ENCODE data around the gene CDH5. TPM values are rescaled to one million over a fixed set of nuclear protein-coding genes. Genes with fewer than 3 reads are reported as not detected.

The CDH5 gene
- total and polyA plus RNA-seq, 2 of the 8 experiments (the other 6 are each of a cell fraction or from before 2014, with no cell fraction given), result 0.32 TPM

- H3K9ac ChIP-seq (replicated peaks in 1 of 4; ENCODE audit: extremely low read depth in 1 of 4, low read depth in 3 of 4, low read length in 3 of 4), result no peak overlapping the region
- H2AK5ac ChIP-seq (ENCODE audit: low read depth, low read length), result no peak overlapping the region
- no peak overlapping the region for H2BK120ac ChIP-seq (replicated peaks; ENCODE audit: low read depth, low read length)
- H3K56ac ChIP-seq (replicated peaks; ENCODE audit: insufficient read length, low read depth, low read length), result no peak overlapping the region
- H3K18ac ChIP-seq (ENCODE audit: extremely low read depth, low read length), result no peak overlapping the region
- no peak overlapping the region for H4K8ac ChIP-seq (ENCODE audit: extremely low read depth, insufficient read depth, low read length)
- no peak overlapping the region for H2AFZ ChIP-seq (ENCODE audit: low read length)
- no peak overlapping the region for H3K14ac ChIP-seq (ENCODE audit: insufficient read length)
- H4K20me1 ChIP-seq (replicated peaks in 1 of 2; ENCODE audit: control insufficient read depth in 1 of 2, insufficient read depth in 2 of 2, low read length in 2 of 2), result no peaks in the 10 kb centered on the region
- H3K4me3 ChIP-seq (ENCODE audit: extremely low read depth in 1 of 4, insufficient read depth in 2 of 4, low read depth in 3 of 4, low read length in 4 of 4), result no peak overlapping the region
- POLR2A ChIA-PET (ENCODE audit: partially characterized antibody), result interaction anchor here (1.0 kb wide), 1 partner anchor 30 kb away, joined by 4 read pairs; no protein-coding TSS in a partner anchor
- peaks cover 0 to 5% (median 1%) of the 10 kb centered on the region in 4 experiments; a peak in 2 of 7 replicates for H3K4me1 ChIP-seq (replicated peaks in 1 of 4; ENCODE audit: control insufficient read depth in 3 of 4, insufficient read depth in 4 of 4, low read length in 3 of 4)
- H2BK15ac ChIP-seq (ENCODE audit: low read length), result no peak overlapping the region; the same call in 1 of the 2 replicates
- H3K79me2 ChIP-seq (ENCODE audit: control insufficient read depth in 1 of 2, insufficient read depth in 2 of 2, low read length in 2 of 2), result no peaks in the 10 kb centered on the region
- H3K27me3 ChIP-seq (replicated peaks in 1 of 4; ENCODE audit: control insufficient read depth in 3 of 4, extremely low read depth in 1 of 4, insufficient read depth in 3 of 4, low read length in 3 of 4), result no peaks in the 10 kb centered on the region; a peak in 1 of 7 replicates
- no peak overlapping the region for H4K91ac ChIP-seq (replicated peaks; ENCODE audit: insufficient read length, low read length)
- TF ChIP-seq HDAC6 (IDR thresholded peaks at IDR 0.05; ENCODE audit: low read depth, low read length) (no peak), POU5F1 (IDR thresholded peaks at IDR 0.05; ENCODE audit: low read depth, low read length) (no peak), E2F6 (IDR thresholded peaks at IDR 0.05) (no peak), SUZ12 (IDR thresholded peaks at IDR 0.05; ENCODE audit: low read length) (no peak)
- no peak overlapping the region for H3K4me2 ChIP-seq (ENCODE audit: insufficient read depth in 1 of 2, low read depth in 2 of 2, low read length in 2 of 2)
- no peak overlapping the region for H2BK20ac ChIP-seq (ENCODE audit: low read length)
- no peaks in the 10 kb centered on the region; the same call in 1 of the 2 replicates for H3K79me1 ChIP-seq (ENCODE audit: low read depth, low read length)
- no peaks in the 10 kb centered on the region for H3K23me2 ChIP-seq (ENCODE audit: low read depth, low read length)
- CTCF ChIA-PET (ENCODE audit: partially characterized antibody), result interaction anchor here (0.9 to 1.7 kb wide), 4 partner anchors 14 to 73 kb away, joined by 3 to 4 read pairs (median 3); no protein-coding TSS in a partner anchor
- no peaks in the 10 kb centered on the region for H3K9me3 ChIP-seq (ENCODE audit: insufficient read depth in 2 of 2, low read depth in 1 of 2, low read length in 1 of 2)
- no peak for FAIRE-seq
- no peaks in the 10 kb centered on the region for H3K36me3 ChIP-seq (ENCODE audit: control insufficient read depth in 2 of 4, insufficient read depth in 4 of 4, low read length in 3 of 4)
- no peak overlapping the region for H3K4ac ChIP-seq (replicated peaks; ENCODE audit: insufficient read length, low read depth, low read length)
- H2BK5ac ChIP-seq (ENCODE audit: low read depth, low read length), result no peak overlapping the region
- 94% methylated on average over 3 of the region's 3 CpGs; no CpG with 5 or more reads in 1 of the 2 experiments for WGBS, 2 experiments (ENCODE audit: extremely low coverage in 1 of 2, insufficient coverage in 1 of 2, insufficient read length in 1 of 2, insufficient replicate concordance in 2 of 2, low coverage in 1 of 2, low lambda C conversion rate in 2 of 2, missing lambda C conversion rate in 1 of 2)
- H4K5ac ChIP-seq (ENCODE audit: insufficient read length, low read depth, low read length), result no peak overlapping the region
- H2BK12ac ChIP-seq (ENCODE audit: low read depth, low read length), result no peak overlapping the region
- no peak overlapping the region for H3K23ac ChIP-seq (ENCODE audit: insufficient read length)
- no peak for DNase-seq (ENCODE audit: low read depth in 1 of 2, low spot score in 2 of 2)
- no peak overlapping the region for H3K27ac ChIP-seq (ENCODE audit: low read depth, low read length)
These were observed 32.5 kb downstream of the CDH5 start for GRCh38 chr16:66399031-66399430.
